BJ (cell line): Measurements from ENCODE around the gene FCHSD2. TPM values are rescaled to one million over a fixed set of nuclear protein-coding genes. Genes with fewer than 3 reads are reported as not detected.

Experiments used
- CTCF ChIA-PET: fragments of 350-600 bp; formaldehyde crosslinking; extraction: SDS; loops from one replicate; lab custom pipeline; 2021; ENCODE audit warnings: antibody characterized with exemption, inconsistent platforms; lab: Yijun Ruan, JAX
- POLR2A ChIA-PET: fragments of 300-600 bp; sonication (Branson Sonifier 250); formaldehyde crosslinking; extraction: SDS; loops from one replicate; lab custom pipeline; 2021; ENCODE audit warnings: antibody characterized with exemption; lab: Charles Lee
- DNase-seq: peaks from one replicate; pipeline ENCODE4 v3.0.0-alpha.2; 2011; ENCODE audit warnings: low read depth
- H3K27me3 ChIP-seq: 2 replicates; pipeline ENCODE4 v1.6.0; 2011; ENCODE audit warnings: low read length; ENCODE audit not compliant: control insufficient read depth, insufficient read depth
- H3K36me3 ChIP-seq: 2 replicates; pipeline ENCODE4 v1.5.1; 2011; ENCODE audit warnings: low read length; ENCODE audit not compliant: control insufficient read depth, insufficient read depth
- H3K4me3 ChIP-seq: 2 replicates; pipeline ENCODE4 v1.5.1; 2011; ENCODE audit warnings: low read depth, mild to moderate bottlenecking, control low read depth, low read length
- polyA plus RNA-seq: library from polyadenylated mRNA; depleted of rRNA; stranded (reverse); fragments of >200 nt; gene quantifications from 2 replicates; pipeline ENCODE4 v1.2.3, GENCODE V29; 2011
- TF ChIP-seq, protein P1 (sequence below): IDR thresholded peaks from 2 replicates; pipeline ENCODE4 v1.5.1; 2011; ENCODE audit warnings: low read depth, mild to moderate bottlenecking, control low read depth, inconsistent platforms, low read length, moderate library complexity; ENCODE audit not compliant: insufficient read depth

Gene FCHSD2
- polyA plus RNA-seq, 1 experiment, result 24.9 TPM

DNA sequence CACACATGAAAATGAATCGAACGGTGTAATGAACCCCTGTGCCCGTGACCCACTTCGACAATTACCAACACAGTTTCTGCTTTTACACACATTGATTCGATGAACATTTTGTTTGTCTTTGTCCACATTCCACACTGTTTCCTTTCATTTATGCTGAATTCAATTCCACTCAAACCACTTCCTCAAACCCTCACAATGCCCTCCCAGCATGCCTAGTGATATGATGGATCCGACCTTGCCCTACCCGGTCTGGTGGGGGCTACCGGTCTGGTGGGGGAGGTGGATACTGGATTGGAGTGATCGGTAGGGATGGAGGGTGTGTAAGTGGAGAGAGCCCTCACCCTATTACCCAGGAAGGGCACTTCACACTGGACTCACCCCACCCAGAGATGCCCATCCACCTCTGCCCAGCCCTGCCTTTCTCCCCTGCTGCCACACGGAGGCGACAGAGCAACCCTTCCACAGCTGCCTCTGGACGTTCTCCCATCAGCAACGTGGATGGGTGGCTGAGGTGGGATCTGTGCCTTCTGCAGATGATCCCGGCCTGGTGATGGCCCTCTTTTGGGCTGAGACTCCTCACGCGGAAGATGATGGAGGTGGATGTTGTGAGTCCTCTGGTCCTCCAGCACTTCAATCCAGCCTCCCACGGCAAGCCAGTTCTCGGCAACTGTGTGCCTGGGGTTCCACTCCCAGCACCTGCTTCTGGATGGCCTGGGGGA, 43.0 kb upstream of the FCHSD2 start:
- ChIA-PET POLR2A (no interaction called here), CTCF (interaction anchor here (0.7 to 8.5 kb wide), 30 partner anchors 8 to 463 kb away, joined by 3 to 183 read pairs (median 4); partner anchors contain the start of gene ARHGEF17)
- TF ChIP-seq, protein P1, sequence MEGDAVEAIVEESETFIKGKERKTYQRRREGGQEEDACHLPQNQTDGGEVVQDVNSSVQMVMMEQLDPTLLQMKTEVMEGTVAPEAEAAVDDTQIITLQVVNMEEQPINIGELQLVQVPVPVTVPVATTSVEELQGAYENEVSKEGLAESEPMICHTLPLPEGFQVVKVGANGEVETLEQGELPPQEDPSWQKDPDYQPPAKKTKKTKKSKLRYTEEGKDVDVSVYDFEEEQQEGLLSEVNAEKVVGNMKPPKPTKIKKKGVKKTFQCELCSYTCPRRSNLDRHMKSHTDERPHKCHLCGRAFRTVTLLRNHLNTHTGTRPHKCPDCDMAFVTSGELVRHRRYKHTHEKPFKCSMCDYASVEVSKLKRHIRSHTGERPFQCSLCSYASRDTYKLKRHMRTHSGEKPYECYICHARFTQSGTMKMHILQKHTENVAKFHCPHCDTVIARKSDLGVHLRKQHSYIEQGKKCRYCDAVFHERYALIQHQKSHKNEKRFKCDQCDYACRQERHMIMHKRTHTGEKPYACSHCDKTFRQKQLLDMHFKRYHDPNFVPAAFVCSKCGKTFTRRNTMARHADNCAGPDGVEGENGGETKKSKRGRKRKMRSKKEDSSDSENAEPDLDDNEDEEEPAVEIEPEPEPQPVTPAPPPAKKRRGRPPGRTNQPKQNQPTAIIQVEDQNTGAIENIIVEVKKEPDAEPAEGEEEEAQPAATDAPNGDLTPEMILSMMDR, result peak; percentile 90
- Histone ChIP-seq H3K4me3 (no peak overlapping the region), H3K27me3 (no peaks in the 10 kb centered on the region; the same call in 1 of the 2 replicates), H3K36me3 (no peaks in the 10 kb centered on the region)
- no peak for DNase-seq

DNA sequence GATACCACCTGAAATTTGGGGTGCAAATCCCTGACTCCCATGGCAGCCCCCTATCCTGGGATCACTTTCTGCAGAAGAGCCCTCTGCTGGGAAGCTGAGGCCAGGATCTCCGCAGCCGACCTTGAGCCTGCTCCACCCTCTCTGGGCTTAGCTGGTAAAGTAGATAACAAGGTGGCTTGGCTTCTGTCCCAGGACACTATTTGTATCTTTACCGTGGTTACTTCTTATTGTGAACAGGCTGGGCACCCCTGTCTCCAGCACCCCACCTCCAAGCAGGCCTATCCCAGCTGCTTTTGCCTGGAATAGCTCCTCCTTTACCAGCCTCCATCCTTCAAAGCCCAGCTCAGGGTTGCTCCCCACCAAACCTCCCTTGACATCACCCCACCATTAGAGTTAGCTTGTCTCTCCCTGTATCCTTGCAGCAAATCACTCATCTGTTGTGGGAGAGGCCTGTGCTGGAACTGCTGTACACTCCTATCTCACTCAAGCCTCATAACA, 40.8 kb upstream of the FCHSD2 start:
- no peak overlapping the region for H3K4me3 ChIP-seq
- CTCF ChIA-PET, result interaction anchor here (0.7 to 8.5 kb wide), 12 partner anchors 20 to 499 kb away, joined by 3 to 183 read pairs (median 4); partner anchors contain the start of gene FCHSD2
- H3K27me3 ChIP-seq, result no peaks in the 10 kb centered on the region; the same call in 1 of the 2 replicates
- TF ChIP-seq, protein P1, result no peak
- POLR2A ChIA-PET, result no interaction called here
- no peak for DNase-seq
- no peaks in the 10 kb centered on the region for H3K36me3 ChIP-seq

- DNase-seq, result no peak
- no peak overlapping the region for H3K4me3 ChIP-seq
- POLR2A ChIA-PET, result no interaction called here
- no peaks in the 10 kb centered on the region for H3K36me3 ChIP-seq
- H3K27me3 ChIP-seq, result no peaks in the 10 kb centered on the region; the same call in 1 of the 2 replicates
- CTCF ChIA-PET, result interaction anchor here (0.6 to 8.3 kb wide), 27 partner anchors 11 to 592 kb away, joined by 3 to 183 read pairs (median 6); partner anchors contain the start of genes FCHSD2 and STARD10
- TF ChIP-seq, protein P1, result no peak
Observed at GRCh38 chr11:73178681-73179080, 36.6 kb upstream of the FCHSD2 start.

GRCh38 chr11:73177778-73178539, 35.8 kb upstream of the FCHSD2 start:
- ChIA-PET CTCF (interaction anchor here (0.5 to 8.3 kb wide), 63 partner anchors 8 to 591 kb away, joined by 3 to 183 read pairs (median 4); partner anchors contain the start of genes ATG16L2, FCHSD2 and STARD10), POLR2A (interaction anchor here (0.6 kb wide), 1 partner anchor 215 kb away, joined by 3 read pairs; no protein-coding TSS in a partner anchor)
- no peak for DNase-seq
- TF ChIP-seq, protein P1, result peak; percentile 81
- H3K27me3 ChIP-seq, result no peaks in the 10 kb centered on the region; the same call in 1 of the 2 replicates
- H3K36me3 ChIP-seq, result no peaks in the 10 kb centered on the region
- no peak overlapping the region for H3K4me3 ChIP-seq
